Measurements from ENCODE around the gene ARHGAP18.

ARHGAP18 gene

DNA sequence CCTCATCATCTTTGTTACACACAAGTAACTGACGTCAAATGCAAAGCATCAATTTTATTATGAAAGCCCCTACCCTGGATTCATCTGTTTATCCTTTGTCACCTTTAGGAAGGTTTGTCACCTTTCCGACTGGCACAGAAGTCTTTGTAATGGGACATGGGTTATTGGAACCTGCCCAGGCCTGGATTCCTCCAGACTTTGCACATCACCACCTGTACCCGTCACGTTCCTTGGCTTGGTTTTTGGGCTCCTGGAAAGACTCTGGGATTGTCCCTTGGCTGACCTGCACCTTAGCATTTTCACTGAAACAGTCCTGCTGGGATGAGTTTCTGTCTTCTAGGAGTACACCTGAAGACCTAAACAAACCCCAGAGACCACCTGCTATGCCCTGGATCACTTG is 15.4 kb upstream of the ARHGAP18 start:
- no peak for DNase-seq (ENCODE audit: low spot score)

DNA sequence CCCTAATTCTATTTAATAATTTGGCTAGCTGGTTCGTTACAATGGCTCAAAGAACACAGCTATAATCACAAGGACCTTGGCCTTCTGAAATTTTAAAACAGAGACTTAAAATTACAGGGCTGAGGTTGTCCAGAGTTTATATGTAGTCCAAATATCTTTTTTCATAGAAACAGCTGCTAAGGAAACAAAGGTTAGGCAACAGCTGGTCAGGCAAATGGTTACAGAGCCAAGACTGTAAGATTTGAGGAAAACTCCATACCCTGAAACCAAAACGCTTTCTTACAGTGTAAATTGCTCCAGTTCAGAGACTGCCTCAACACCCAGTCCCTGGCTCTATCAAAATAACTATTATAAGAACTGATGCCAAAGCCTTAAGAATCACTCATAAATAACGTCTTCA is 9.7 kb upstream of the ARHGAP18 start:
- no peak for DNase-seq (ENCODE audit: low spot score)

DNA sequence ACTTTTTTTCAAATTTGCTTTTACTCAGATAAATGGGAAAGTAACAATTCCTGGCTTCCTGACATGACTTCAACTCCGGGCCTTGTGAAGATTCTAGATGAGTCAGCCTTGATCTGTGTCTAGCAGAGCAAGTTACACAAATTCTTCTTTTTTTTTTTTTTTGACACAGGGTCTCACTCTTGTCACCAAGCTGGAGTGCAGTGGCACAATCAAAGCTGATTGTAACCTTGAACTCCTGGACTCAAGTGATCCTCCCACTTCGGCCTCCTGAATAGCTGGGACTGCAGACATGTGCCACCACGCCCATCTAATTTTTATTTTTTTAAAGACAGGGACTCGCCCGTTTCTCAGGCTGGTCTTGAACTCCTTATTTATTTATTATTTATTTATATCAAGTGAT is 7.3 kb upstream of the ARHGAP18 start:
- no peak for DNase-seq (ENCODE audit: low spot score)

DNA sequence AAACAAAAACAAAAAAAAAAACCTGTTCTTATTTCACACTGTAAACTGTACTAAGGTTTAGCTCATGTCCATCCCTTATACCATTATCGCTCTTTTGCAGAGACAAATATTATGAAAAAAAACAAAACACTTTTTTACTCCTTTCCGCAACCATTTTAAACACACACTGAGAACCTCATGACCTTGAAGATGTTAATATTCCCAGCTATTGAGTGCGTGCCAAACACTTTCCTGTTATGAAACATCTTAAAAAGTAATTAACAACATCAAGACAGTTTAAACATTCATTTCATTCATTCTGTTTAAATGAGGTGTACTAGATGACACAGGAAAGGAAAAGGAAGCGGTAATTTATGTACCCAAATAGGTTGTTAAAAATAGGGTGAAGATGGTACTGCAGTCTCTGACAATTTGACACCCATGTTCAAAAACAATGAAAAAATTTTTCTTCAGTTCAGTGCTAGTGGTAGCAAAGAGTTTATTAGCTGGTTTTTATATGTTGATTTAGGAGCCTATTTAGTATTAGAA is 3.9 kb upstream of the ARHGAP18 start:
- no peak for DNase-seq (ENCODE audit: low spot score)

DNA sequence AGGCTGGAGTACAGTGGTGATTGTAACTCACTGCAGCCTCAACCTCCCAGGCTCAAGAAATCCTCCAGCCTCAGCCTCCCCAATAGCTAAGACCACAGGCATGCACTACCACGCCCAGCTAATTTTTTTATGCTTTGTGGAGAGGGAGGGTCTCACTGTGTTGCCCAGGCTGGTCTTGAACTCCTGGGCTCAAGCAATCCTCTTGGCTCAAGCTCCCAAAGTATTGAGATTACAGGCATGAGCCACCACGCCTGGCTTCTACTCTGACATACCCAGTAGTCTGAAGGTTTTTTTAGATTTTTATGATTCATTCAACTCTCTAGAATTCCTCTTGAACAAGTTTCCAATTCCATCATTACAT is 1.3 kb upstream of the ARHGAP18 start:
- no peak for DNase-seq (ENCODE audit: low spot score)

DNA sequence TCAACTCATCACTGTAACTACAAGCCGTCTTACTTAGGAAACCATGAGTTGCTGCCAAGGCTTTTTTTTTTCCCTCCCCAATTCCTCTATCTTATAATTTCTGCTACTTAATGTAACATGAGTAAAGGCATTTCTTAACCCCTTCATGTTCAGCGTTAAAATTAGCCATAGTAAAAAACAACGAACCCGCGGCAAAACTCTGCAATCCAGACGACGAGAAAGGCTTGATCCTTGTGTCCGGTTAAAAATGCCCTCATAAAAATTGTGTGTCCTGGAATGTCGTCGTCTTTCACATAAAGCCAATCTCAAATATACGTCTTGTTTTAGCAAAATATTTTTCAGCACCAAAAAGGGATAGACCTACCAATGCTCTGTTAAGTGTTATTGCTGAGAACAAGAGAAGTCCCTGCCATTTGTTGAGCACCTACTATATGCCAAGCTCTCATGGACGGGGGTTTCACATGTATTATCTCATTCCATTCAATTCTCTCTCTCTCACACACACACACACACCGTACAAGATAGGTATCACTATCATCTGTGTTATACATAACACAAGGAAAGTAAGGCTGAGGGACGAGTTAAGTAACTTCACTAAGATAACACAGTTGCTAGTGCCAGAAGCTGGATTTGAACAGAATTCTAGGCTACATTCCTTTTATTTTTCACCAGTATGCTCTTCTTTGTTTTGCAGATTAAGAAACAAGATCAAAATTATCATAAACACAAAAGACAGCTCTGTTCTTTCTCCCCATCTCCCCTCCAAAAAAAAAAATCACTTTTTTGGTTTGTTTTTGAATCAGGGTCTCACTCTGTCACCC is 683 bp upstream of the ARHGAP18 start:
- DNase-seq (ENCODE audit: low spot score) = no peak

DNA sequence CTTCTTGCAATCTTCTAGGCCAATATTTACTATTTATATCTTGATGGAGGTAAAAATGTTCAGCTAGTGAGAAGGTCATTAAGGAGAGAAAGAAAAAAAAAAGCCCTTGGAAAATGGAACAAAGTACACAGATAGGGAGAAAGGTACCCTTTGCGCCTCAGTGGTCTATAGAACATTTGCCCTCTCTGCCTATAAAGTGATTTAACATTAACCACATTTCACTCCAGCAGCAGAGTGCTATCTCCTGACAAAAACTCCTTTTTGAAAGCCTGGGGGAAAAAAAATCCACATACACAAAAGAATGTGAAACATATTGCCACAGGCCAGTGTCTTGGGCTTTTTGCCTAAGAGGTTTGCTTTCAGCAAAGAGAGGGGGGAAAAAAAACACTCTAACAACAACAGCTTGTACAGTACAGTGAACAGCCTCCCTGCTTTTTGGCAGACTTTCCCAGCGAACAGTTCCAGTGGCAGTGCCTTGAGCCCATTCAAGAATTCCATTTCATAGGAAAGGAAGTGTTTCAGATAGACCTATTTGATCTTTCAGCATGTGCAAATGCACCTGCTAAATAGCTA is 695 bp downstream of the ARHGAP18 start:
- peak; percentile 26 for DNase-seq (ENCODE audit: low spot score)

DNA sequence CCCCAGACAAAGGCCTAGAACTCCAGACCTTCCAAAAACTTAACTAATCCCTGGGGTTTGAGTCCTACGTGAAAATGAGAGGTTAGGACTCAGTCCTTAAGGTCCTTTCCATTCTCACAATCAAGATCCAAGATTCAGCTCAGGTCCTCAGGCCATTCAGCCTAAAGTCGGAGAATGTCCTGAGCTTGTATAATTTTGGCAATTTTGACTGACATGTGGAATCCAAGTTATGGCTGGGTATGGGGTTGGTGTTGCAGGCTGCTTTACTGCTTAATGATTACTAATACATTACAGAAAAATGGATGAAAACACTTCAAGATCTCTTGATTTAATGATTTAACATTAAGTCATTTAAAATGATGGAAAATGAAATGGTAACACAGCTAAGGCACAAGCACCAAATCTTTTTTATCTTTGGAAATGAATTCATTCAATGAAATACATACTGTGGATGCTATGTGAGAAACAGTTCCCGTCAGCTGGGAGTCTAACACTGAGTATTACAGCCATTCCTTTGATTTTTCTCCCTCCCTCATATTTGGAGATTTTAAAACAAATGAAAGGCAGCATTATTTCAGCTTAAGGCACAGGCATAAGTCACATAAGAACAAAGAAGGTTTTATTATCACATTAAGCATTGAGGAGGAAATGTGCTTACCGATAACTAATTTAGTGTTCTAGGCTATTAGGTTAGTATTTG is 1.3 kb downstream of the ARHGAP18 start:
- DNase-seq (ENCODE audit: low spot score) = no peak

DNA sequence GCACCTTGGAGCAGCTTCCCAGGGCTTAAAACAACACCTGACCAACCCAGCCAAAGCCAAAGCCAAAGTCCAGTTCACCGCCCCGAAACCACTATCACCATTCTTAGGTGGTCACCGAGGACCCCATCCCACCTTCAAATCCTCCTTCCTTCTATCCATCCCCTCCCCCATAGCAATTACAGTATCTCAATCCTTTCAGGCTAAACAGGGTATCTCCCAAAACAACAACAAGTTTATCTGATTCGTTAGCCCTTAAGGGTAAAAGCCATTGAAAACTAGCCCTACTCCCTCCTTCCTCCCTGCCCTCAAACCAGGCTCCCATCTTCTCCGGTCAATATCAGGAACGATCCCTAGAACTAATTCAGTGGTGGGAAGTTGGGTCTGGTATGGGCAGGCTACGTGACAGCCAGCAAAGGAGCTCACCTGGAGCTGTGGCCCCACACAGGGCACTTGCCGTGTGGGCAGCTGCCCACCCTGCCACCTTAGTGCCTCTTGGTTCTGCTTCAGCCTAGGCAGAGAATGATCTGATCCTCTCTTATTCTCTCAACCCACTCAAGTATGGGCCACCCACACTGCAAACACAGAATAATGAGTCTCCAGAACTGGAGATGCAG is 2.0 kb downstream of the ARHGAP18 start:
- DNase-seq (ENCODE audit: low spot score) = no peak

DNA sequence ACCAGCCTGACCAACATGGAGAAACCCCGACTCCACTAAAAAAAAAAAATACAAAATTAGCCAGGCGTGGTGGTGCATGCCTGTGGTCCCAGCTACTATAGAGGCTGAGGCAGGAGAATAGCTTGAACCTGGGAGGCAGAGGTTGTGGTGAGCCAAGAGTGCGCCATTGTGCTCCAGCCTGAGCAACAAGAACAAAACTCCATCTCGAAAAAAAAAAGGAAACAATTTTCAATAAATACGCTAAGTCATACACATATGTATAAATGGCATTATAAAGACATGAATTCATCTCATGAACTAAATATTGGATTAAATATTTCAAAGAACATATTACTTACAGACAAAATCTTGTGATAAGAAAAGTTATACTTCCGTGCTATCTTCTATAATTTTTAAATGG is 2.9 kb downstream of the ARHGAP18 start:
- DNase-seq (ENCODE audit: low spot score) = no peak

DNA sequence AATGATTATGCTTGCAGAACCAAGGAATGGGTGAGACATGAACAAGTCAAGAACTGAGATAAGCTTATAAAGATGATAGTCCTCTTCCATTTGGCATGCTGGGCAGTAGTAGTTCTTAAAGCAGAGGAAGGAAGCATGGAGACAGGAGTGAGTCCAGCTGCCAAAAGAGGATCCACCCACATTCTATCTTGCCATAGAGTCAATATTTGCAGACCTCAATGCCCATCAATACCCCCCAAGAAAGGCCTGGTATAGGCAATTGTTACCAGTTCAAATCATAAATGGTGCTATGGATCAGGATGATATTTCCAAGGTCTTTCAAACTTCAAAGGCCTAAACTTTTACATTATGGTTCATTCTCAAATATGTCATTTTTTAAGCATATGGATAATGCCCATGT is 4.8 kb downstream of the ARHGAP18 start:
- DNase-seq (ENCODE audit: low spot score) = no peak

DNA sequence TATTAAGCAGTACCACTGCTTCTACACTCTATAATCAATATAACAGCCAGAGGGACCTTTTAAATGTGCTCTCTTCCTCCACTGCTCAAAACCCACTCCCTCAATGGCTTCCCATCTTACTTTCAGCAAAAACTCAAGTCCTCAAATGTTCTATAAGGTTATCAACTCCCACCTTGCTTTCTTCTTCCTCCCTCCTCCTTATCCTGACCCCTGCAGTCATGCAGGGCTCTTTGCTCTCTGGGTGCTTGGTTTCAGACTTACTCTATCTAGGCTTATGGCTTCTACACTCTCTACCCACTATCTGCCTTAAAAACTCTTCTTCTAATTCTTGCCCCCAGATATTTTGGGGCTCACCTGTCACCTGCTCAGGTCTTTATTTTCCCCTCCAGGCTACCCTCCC is 5.3 kb downstream of the ARHGAP18 start:
- DNase-seq (ENCODE audit: low spot score) = no peak

DNA sequence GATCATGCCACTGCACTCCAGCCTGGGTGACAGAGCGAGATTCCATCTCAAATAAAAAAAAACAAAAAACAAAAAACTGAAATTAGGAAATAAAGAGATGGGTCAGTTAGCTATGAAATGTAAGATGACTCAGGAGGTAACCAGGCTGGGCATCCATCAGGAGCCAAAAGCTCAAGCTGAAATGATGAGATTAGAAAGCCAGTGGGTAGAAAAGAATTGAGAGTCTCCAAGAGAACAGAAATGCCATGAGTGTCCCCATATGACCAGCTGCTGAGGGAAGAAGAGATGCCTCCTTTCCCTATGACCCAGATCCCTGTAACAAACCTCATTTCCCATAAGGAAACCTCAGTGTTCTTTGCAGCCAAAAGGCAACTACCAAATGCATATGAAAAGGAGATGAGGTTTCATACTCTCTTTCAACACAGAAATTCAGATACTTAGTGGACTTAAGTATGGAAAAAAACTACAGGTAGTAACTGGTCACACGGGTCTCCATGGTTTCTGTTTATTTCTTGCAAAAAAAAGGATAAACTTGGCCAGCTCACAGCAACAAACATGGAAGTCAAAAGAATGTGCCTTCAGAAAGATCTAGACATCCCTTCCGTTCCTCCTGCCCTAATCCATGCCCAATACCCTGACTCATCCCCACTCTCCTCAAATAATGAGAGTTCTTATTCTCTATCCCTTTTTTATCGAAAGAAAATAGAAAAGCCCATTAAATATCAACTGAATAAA is 8.1 kb downstream of the ARHGAP18 start:
- DNase-seq (ENCODE audit: low spot score) = no peak

DNA sequence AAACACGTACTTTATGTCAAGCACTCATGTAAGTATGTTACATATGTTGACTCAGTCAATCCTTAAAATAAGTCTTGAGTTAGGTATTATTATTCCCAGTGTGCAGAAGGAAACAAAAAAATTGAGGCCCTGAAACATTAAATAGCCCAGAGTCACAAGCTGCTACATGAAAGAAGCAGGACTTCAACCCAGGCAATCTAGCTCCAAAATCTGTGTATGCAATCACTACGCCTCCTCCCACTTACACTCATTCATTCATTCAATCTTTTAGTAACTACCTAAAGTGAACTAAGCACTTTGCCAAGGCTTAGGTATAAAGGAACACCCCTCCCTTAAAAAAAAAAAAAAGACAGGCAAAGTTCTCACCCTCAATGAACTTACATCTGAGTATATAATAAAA is 9.3 kb downstream of the ARHGAP18 start:
- no peak for DNase-seq (ENCODE audit: low spot score)

DNA sequence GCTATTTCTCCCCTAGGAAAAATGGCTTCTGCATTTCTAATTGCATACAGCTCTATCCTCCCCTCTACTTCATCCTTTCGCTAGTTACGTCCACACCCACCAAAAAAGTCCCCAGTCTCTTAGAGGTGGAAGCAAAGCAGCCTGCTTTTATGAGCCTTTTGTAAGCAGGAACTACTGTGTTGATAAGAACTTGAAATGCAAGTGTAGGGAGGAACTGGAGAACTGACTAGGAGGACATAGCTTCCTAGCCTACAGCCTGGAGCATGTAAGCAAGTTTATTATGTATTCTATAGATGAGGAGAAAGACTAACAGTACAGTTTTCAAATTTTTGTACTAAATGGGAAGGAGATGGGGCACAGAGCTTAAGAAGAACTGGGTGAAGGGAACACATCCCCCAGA is 10.3 kb downstream of the ARHGAP18 start:
- DNase-seq (ENCODE audit: low spot score) = no peak

DNA sequence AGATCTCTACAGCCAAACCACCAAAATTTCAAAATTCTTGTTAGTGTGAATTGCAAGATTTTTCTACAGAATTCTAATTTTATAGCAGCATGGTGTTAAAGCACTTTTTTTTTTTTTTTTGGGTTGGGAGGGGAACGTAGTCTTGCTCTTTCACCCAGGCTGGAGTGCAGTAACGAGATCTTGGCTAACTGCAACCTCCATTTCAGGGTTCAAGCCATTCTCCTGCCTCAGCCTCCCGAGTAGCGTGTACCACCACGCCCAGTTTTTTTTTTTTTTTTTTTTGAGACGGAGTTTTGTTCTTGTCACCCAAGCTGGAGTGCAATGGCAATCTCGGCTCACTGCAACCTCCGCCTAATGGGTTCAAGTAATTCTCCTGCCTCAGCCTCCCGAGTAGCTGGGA is 11.5 kb downstream of the ARHGAP18 start:
- DNase-seq (ENCODE audit: low spot score) = no peak

DNA sequence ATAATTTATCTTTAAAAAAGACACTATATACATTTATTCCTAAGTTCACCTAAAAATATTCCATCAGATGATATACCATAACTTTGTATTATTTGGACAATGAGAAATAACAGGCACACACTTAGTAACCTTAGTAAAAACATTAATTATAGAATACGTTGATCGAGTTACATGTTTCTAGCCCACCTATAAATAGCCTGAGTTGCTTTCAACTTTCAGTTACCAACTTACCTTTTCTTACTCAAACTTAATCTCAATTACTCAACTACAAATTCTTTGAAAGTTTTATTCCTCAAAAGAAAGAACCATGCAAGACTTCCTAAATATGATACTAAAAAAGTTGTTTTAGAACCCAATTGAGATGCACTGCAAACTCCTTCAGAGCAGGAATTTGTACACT is 12.2 kb downstream of the ARHGAP18 start:
- DNase-seq (ENCODE audit: low spot score) = no peak

DNA sequence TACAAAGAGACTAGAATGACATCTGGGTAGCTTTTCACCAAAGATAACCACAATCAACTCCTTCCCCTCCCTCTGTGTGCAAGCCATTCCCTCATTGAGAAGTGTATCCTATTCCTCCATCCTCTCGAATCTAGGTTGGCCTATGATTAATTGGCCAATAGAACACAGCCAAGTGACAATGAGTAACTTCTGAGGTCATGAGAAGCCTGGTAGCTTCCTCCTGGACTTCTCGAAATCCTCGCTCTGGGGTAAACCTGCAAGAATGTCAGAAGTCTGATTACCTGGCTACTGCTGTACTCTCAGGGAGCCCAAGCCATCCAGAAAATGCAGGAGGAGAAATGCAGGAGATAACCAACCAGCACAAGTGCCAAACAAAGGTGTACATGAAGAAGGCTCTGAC is 13.1 kb downstream of the ARHGAP18 start:
- DNase-seq (ENCODE audit: low spot score) = no peak

DNA sequence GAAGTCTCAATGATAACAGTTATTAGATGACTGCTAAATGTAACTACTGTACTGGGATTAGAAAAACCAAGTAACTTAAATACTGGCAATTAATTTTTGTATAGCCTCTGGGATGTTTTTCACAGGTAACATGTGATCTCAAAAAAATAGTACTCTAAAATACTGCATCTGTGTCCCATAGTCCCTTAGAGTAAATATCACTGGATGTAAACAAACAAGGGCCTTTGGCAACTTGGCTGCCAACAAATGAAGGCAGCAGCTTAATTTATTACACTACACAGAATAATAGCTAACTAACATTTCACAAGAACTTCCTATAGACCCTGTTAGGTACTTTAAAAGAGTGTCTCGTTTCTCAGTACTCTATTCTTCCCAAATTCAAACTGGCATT is 14.0 kb downstream of the ARHGAP18 start:
- no peak for DNase-seq (ENCODE audit: low spot score)

DNA sequence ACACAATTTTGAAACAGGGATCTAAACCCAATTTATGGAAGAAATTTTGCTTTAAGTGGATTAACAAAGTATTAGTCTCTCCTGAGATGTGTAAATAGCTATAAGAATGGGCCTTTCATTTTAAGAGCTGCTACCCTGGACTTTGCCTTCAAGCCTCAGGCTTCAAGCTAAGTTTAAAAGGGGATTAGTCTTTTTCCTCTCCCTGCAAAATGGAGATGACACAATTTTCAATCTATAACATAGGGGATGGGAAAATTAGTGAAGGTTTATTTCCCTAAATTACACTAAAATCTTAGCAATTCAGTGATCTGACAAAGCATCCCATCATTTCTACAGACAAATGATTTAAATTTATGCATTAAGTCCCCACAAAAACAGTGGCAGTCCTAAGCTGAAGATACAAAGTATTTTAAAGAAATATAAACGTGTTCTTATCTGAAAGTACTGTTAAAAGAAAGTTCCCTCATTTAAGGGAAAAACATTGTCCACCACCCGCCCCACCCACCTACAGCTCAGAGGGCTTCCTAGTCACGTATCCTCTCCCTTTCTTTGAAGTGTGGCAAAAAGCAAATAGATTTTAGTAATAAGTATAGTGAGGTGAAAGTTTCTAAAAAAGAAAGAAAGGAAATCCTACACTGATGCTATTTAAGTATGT is 14.5 kb downstream of the ARHGAP18 start:
- no peak for DNase-seq (ENCODE audit: low spot score)

DNA sequence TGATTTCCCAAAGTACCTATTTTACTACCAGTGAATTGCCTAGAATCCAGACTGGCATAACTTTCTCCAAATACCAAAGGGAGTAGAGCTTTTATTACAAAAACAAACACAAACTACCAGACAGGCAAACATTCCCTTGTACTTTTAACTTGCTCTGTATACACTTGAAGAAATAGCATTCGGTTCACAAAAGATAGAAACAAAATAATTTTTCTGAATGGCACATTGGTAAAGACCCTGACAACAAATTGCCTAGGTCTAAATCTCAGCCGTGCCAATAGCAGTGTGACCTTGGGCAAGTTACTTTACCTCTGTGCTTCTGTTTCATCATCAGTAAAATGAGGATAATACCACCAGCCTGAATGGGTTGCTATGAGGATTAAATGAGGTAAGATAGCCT is 15.9 kb downstream of the ARHGAP18 start:
- no peak for DNase-seq (ENCODE audit: low spot score)

DNA sequence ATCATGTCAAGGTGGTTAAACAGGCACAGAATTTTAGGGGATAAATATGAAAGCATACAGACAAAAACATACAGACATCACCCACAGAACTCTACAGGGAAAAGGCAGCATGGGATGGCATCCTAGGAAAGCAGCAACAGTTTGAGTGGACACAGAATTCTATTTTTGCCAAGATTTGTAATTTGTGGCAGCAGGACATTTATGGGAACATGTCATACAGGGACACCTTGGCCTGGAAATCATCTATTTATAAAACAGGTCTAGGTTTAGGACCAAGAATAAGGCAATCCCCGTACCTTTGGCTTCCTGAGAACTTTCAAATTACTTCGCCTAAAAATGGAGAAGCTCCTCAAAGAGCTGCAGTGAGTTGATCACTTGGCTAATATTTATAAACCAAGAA is 17.5 kb downstream of the ARHGAP18 start:
- no peak for DNase-seq (ENCODE audit: low spot score)

Measured in globus pallidus (tissue), 1 donor.